ENCODE data around the gene ARSI.

DNA sequence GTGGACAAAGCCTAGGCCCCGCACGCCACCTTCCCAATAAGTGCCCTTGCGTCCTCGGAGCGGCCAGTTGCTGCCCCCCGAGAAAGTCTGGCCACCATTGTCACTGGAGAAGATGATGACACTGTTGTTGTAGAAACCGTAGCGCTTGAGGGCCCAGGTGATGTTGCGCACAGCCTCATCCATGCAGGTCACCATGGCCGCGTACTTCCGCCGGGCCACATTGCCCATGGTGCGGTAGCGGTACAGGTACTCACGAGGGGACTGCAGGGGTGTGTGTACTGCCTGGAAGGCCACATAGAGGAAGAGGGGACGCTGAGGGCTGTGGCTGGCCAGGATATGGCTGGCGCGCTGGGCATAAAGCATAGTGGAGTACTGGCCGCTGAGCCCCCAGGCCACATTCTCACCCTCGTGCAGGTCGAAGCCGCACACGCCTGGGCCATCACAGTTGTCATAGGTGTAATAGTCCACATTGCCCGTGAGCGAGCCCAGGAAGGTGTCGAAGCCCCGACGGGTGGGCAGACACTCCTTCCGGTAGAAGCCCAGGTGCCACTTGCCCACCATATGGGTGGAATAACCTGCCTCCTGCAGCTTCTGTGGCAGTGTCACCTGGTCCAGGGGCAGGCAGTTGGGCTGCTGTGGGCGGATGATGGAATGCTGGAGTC is 4.6 kb downstream of the ARSI start:
- TF ChIP-seq, protein P1, sequence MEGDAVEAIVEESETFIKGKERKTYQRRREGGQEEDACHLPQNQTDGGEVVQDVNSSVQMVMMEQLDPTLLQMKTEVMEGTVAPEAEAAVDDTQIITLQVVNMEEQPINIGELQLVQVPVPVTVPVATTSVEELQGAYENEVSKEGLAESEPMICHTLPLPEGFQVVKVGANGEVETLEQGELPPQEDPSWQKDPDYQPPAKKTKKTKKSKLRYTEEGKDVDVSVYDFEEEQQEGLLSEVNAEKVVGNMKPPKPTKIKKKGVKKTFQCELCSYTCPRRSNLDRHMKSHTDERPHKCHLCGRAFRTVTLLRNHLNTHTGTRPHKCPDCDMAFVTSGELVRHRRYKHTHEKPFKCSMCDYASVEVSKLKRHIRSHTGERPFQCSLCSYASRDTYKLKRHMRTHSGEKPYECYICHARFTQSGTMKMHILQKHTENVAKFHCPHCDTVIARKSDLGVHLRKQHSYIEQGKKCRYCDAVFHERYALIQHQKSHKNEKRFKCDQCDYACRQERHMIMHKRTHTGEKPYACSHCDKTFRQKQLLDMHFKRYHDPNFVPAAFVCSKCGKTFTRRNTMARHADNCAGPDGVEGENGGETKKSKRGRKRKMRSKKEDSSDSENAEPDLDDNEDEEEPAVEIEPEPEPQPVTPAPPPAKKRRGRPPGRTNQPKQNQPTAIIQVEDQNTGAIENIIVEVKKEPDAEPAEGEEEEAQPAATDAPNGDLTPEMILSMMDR (IDR thresholded peaks at IDR 0.05): no peak
- TF ChIP-seq POLR2AphosphoS5 (IDR thresholded peaks at IDR 0.05; ENCODE audit: low read depth, low read length) (no peak), YY1 (IDR thresholded peaks at IDR 0.05; ENCODE audit: low read depth) (no peak), RAD21 (IDR thresholded peaks at IDR 0.05; ENCODE audit: low read length) (no peak), USF2 (IDR thresholded peaks at IDR 0.05; ENCODE audit: borderline replicate concordance, low read depth, low read length) (no peak), EP300 (IDR thresholded peaks at IDR 0.05; ENCODE audit: borderline replicate concordance in 1 of 2, low read depth in 1 of 2, low read length in 1 of 2) (no peak), RXRA (IDR thresholded peaks at IDR 0.05; ENCODE audit: borderline replicate concordance, low read depth) (no peak), NRF1 (IDR thresholded peaks at IDR 0.05; ENCODE audit: low read depth, low read length) (no peak), GABPA (IDR thresholded peaks at IDR 0.05; ENCODE audit: low read depth) (no peak), SMC3 (IDR thresholded peaks at IDR 0.05; ENCODE audit: low read depth, low read length) (no peak), MXI1 (IDR thresholded peaks at IDR 0.05; ENCODE audit: low read depth, low read length) (no peak), NFIC (IDR thresholded peaks at IDR 0.05; ENCODE audit: borderline replicate concordance) (no peak), FOSL2 (IDR thresholded peaks at IDR 0.05; ENCODE audit: borderline replicate concordance, low read depth) (no peak), EZH2phosphoT487 (IDR thresholded peaks at IDR 0.05; ENCODE audit: borderline replicate concordance, low read depth) (no peak)
